ENCODE results near the gene ABCA2. TPM values are rescaled to one million over a fixed set of nuclear protein-coding genes. Genes with fewer than 3 reads are reported as not detected.

The ABCA2 gene, protein sequence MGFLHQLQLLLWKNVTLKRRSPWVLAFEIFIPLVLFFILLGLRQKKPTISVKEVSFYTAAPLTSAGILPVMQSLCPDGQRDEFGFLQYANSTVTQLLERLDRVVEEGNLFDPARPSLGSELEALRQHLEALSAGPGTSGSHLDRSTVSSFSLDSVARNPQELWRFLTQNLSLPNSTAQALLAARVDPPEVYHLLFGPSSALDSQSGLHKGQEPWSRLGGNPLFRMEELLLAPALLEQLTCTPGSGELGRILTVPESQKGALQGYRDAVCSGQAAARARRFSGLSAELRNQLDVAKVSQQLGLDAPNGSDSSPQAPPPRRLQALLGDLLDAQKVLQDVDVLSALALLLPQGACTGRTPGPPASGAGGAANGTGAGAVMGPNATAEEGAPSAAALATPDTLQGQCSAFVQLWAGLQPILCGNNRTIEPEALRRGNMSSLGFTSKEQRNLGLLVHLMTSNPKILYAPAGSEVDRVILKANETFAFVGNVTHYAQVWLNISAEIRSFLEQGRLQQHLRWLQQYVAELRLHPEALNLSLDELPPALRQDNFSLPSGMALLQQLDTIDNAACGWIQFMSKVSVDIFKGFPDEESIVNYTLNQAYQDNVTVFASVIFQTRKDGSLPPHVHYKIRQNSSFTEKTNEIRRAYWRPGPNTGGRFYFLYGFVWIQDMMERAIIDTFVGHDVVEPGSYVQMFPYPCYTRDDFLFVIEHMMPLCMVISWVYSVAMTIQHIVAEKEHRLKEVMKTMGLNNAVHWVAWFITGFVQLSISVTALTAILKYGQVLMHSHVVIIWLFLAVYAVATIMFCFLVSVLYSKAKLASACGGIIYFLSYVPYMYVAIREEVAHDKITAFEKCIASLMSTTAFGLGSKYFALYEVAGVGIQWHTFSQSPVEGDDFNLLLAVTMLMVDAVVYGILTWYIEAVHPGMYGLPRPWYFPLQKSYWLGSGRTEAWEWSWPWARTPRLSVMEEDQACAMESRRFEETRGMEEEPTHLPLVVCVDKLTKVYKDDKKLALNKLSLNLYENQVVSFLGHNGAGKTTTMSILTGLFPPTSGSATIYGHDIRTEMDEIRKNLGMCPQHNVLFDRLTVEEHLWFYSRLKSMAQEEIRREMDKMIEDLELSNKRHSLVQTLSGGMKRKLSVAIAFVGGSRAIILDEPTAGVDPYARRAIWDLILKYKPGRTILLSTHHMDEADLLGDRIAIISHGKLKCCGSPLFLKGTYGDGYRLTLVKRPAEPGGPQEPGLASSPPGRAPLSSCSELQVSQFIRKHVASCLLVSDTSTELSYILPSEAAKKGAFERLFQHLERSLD (N-terminal part only)
- 1.4 TPM for polyA plus RNA-seq (2012; ENCODE audit: missing spikeins)

DNA sequence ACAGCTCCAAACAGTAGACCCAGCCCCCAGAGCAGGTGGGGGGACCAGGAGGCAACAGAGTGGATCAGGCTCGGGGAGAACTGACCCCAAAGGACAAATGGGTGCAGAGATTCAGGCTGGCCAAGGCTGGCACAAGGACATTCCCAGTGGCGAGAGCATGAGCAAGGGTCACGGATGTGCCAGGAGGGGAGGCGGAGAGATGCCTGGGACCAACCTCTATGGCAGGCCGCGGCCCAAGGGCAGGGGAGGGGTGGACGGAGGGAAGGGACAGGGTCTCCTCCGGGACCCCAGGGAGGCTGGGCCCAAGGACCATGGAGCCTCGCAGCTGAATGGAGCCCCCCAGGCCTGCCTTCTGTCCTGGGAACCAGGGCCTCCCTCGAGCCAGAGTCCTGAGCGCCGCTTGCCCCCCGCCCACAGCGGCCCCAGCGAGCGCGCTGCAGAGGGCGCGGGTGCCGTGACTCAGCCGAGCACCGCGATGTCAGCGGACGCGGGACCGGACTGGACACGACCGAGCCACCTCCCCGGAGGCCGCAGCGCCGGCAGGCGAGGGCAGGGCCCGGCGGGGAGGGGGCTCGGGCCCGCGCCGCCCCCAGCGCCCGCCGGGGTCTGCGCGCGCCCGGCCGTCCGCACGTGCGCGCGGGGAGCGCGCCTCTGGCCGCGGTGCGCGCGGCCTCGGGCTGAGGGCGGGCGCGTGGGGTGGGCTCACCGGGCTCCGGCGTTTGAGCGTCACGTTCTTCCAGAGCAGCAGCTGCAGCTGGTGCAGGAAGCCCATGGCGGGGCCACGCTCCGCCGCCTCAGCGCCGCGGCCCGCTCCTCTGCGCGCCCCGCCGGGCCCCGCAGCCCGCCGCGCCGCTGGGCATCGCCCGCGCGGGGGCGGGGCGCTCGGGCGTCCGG lies at the start of gene ABCA2:
TSS of gene ABCA2 (minus strand) at position 869 of the 894 bp plus-strand sequence. CDS start at position 772, 97 bp downstream.
- FAIRE-seq, result no peak
- TF ChIP-seq TAF1 (IDR thresholded peaks at IDR 0.05; ENCODE audit: borderline replicate concordance, low read depth, low read length) (no peak), POLR2A (IDR thresholded peaks at IDR 0.05; ENCODE audit: low read depth, low read length) (no peak), POLR2AphosphoS5 (IDR thresholded peaks at IDR 0.05; ENCODE audit: low read depth, low read length) (no peak)
- DNase-seq (ENCODE audit: insufficient read length), result no peak

GRCh38 chr9:137077010-137077747 lies 49.1 kb upstream of the ABCA2 start, which contains the start of gene UAP1L1:
TSS of gene UAP1L1 (plus strand) at chr9:137077517. CDS start at chr9:137077533, 16 bp downstream.
- DNase-seq (ENCODE audit: insufficient read length), result peak; percentile 80
- TF ChIP-seq POLR2A (IDR thresholded peaks at IDR 0.05; ENCODE audit: low read depth, low read length) (peak; percentile 68; the same call in 1 of the 2 replicates), TAF1 (IDR thresholded peaks at IDR 0.05; ENCODE audit: borderline replicate concordance, low read depth, low read length) (no peak), POLR2AphosphoS5 (IDR thresholded peaks at IDR 0.05; ENCODE audit: low read depth, low read length) (peak; percentile 60; the same call in 1 of the 2 replicates)
- peak; percentile 61 for FAIRE-seq

DNA sequence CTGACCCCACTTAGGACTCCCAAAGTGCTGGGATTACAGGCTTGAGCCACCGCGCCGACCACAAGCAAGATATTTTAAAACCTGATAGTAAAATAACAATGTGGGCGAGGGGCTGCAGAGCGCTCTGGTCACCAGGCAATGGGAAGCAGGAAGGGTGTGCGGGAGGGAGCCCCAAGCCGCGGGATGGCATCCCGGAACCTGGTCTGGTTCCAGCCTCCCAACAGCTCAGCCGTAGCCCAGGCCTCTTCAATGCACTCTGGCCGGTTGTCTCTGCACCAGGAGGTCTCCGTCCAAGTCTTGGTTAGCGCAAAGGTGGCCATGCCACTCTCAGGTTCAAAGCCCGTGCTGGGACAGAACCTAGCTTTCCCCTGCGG lies 48.6 kb upstream of the ABCA2 start:
- DNase-seq (ENCODE audit: insufficient read length) (no peak), FAIRE-seq (no peak)
- no peak for TF ChIP-seq TAF1 (IDR thresholded peaks at IDR 0.05; ENCODE audit: borderline replicate concordance, low read depth, low read length)
- TF ChIP-seq POLR2A (IDR thresholded peaks at IDR 0.05; ENCODE audit: low read depth, low read length), result no peak
- no peak for TF ChIP-seq POLR2AphosphoS5 (IDR thresholded peaks at IDR 0.05; ENCODE audit: low read depth, low read length)

GRCh38 chr9:137075275-137075775 lies 47.3 kb upstream of the ABCA2 start:
- DNase-seq (ENCODE audit: insufficient read length) (no peak), FAIRE-seq (no peak)
- TF ChIP-seq POLR2AphosphoS5 (IDR thresholded peaks at IDR 0.05; ENCODE audit: low read depth, low read length) (no peak), POLR2A (IDR thresholded peaks at IDR 0.05; ENCODE audit: low read depth, low read length) (no peak), TAF1 (IDR thresholded peaks at IDR 0.05; ENCODE audit: borderline replicate concordance, low read depth, low read length) (no peak)

- FAIRE-seq, result peak; percentile 54
- peak; percentile 40 for DNase-seq (ENCODE audit: insufficient read length)
- peak; percentile 17; the same call in 1 of the 2 replicates for TF ChIP-seq POLR2A (IDR thresholded peaks at IDR 0.05; ENCODE audit: low read depth, low read length)
- no peak for TF ChIP-seq TAF1 (IDR thresholded peaks at IDR 0.05; ENCODE audit: borderline replicate concordance, low read depth, low read length)
- TF ChIP-seq POLR2AphosphoS5 (IDR thresholded peaks at IDR 0.05; ENCODE audit: low read depth, low read length), result no peak
Measured at GRCh38 chr9:137074657-137075274, 46.7 kb upstream of the ABCA2 start.

DNA sequence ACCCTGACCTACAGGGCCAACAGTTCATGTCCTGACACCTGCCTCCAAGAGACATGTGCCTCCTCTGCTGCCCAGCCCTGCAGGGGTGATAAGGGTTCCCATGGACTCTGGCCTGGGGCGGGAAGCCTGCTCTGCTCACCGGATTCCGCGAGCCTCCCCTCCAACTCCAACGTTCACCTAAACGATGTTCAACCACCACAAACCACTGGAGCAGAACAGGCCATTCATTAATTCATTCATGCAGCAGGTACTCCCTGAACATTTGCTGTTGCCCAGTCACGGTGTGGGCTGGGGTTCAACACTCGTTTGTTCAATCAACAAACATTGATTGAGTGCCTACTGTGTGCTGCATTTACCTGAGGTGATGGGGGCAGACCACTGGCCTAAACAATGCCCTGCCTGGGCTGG lies 46.0 kb upstream of the ABCA2 start:
- DNase-seq (ENCODE audit: insufficient read length) (no peak), FAIRE-seq (no peak)
- TF ChIP-seq POLR2AphosphoS5 (IDR thresholded peaks at IDR 0.05; ENCODE audit: low read depth, low read length) (no peak), TAF1 (IDR thresholded peaks at IDR 0.05; ENCODE audit: borderline replicate concordance, low read depth, low read length) (no peak), POLR2A (IDR thresholded peaks at IDR 0.05; ENCODE audit: low read depth, low read length) (no peak)

GRCh38 chr9:137071282-137071681 lies 43.2 kb upstream of the ABCA2 start:
- FAIRE-seq (no peak), DNase-seq (ENCODE audit: insufficient read length) (no peak)

GRCh38 chr9:137070906-137071275 lies 42.9 kb upstream of the ABCA2 start:
- no peak for TF ChIP-seq POLR2AphosphoS5 (IDR thresholded peaks at IDR 0.05; ENCODE audit: low read depth, low read length)
- TF ChIP-seq TAF1 (IDR thresholded peaks at IDR 0.05; ENCODE audit: borderline replicate concordance, low read depth, low read length), result no peak
- no peak for TF ChIP-seq POLR2A (IDR thresholded peaks at IDR 0.05; ENCODE audit: low read depth, low read length)
- FAIRE-seq (no peak), DNase-seq (ENCODE audit: insufficient read length) (peak; percentile 39)

More at GRCh38 chr9:137071282-137071681, 43.2 kb upstream of the ABCA2 start:
- TF ChIP-seq POLR2A (IDR thresholded peaks at IDR 0.05; ENCODE audit: low read depth, low read length) (no peak), TAF1 (IDR thresholded peaks at IDR 0.05; ENCODE audit: borderline replicate concordance, low read depth, low read length) (no peak), POLR2AphosphoS5 (IDR thresholded peaks at IDR 0.05; ENCODE audit: low read depth, low read length) (no peak)
